ENCODE results near the gene PGM5.

Gene PGM5

GRCh38 chr9:68493958-68494577 lies 137.7 kb downstream of the PGM5 start:
- in situ Hi-C loops (cut with HindIII; ENCODE audit: low sequenced_read_pairs), result no loop called here

DNA sequence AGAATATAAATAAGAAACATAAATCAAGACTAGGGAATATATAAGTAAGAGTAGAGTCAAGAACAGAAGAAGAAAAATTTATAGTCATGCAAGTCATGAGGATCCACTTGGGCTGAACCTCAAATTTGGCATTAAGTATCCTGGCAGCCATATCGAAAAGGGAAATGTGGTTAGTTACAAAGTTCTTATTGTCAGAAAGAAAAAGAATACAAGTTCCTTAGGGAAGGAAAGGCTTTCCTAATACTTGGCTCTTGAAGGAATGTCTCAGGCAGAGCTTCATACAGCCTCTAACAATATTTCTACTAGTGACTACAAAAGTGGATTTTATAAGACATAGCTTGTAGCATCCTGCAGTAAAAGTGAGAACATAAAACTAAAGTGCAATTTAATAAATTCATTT lies 138.8 kb downstream of the PGM5 start:
- in situ Hi-C loops (cut with HindIII; ENCODE audit: low sequenced_read_pairs), result no loop called here

GRCh38 chr9:68496356-68496755 lies 139.9 kb downstream of the PGM5 start:
- in situ Hi-C loops (cut with HindIII; ENCODE audit: low sequenced_read_pairs), result no loop called here

DNA sequence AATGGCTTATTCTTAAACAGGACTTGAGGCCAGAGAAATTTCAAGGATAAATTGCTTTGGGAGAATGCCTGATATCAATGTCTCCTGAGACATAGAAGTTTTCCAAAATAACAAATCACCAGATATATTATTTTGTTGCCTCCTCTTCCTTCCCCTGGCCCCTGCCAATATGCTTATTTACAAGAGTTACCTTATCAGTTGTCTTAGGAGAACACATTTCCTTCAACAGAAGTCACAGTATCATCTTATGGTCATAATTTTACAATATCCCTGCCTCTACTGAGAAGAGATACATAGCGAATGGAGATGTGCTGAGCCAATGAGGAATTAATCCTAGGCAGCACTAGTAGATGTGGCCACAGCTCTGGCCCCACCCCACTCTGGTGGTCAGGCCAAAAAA lies 141.2 kb downstream of the PGM5 start:
- in situ Hi-C loops (cut with HindIII; ENCODE audit: low sequenced_read_pairs), result no loop called here

DNA sequence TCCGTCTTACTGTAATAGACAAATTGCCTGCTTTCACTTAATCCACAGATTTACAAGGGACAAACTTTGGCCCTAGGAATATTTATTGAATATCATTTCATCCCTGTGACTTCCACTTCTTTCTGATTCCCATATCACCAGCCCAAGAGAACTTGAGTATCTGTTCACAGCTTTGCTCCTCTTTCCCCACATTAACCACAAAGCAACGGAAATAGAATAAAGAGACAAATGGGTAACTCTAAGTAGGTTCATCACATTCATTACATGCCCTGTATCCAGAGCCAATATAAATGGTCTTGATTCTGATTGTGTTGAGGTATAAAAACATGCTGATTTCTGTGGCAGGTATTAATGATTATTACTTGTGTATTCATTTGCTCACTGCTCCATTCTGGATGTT lies 142.4 kb downstream of the PGM5 start:
- in situ Hi-C loops (cut with HindIII; ENCODE audit: low sequenced_read_pairs), result no loop called here

GRCh38 chr9:68500457-68501381 lies 144.3 kb downstream of the PGM5 start:
- in situ Hi-C loops (cut with HindIII; ENCODE audit: low sequenced_read_pairs), result no loop called here

- in situ Hi-C loops (cut with HindIII; ENCODE audit: low sequenced_read_pairs), result no loop called here
Observed at GRCh38 chr9:68502279-68502678, 145.9 kb downstream of the PGM5 start.

GRCh38 chr9:68505681-68506409 lies 149.4 kb downstream of the PGM5 start:
- in situ Hi-C loops (cut with HindIII; ENCODE audit: low sequenced_read_pairs), result no loop called here

- in situ Hi-C loops (cut with HindIII; ENCODE audit: low sequenced_read_pairs), result no loop called here
Observed at GRCh38 chr9:68506551-68506950, 150.1 kb downstream of the PGM5 start.

DNA sequence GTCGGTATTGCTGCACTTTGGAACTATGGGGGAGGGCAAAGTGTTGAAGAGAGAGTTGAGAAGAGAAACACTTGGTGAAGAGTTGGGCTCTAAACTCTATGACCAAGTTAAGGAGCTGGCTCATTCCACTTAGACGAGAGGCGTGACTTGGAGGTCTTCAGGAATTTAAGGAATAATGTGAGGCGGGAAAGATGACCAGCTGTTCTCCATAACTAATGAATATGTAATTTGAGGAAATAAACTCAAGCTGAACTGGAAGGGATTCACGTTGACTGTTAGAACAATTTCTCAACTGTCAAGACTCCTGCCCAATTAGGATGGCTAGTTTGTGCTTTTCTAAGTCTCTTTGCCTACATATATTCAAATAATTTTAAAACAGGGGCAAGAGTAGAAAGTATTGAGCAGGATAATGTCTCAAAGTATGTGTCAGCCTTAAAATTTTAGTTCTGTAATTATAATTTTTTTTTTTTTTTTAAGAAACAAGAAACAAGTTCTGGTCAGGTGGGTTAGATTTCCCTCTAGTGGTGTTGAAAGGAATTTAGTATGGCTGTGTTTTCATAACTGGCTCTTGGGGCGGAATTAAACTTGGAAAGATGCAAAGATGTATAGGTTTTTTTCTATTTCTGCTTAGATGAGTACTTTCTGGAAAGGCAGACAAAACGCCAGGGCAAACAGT lies 150.9 kb downstream of the PGM5 start:
- in situ Hi-C loops (cut with HindIII; ENCODE audit: low sequenced_read_pairs), result no loop called here

- in situ Hi-C loops (cut with HindIII; ENCODE audit: low sequenced_read_pairs), result no loop called here
Observed at GRCh38 chr9:68507806-68508145, 151.4 kb downstream of the PGM5 start.

- in situ Hi-C loops (cut with HindIII; ENCODE audit: low sequenced_read_pairs), result no loop called here
Observed at GRCh38 chr9:68508547-68508946, 152.1 kb downstream of the PGM5 start.

- in situ Hi-C loops (cut with HindIII; ENCODE audit: low sequenced_read_pairs), result no loop called here
Observed at GRCh38 chr9:68509689-68510088, 153.3 kb downstream of the PGM5 start.

- in situ Hi-C loops (cut with HindIII; ENCODE audit: low sequenced_read_pairs), result no loop called here
Observed at GRCh38 chr9:68513385-68513784, 157.0 kb downstream of the PGM5 start.

DNA sequence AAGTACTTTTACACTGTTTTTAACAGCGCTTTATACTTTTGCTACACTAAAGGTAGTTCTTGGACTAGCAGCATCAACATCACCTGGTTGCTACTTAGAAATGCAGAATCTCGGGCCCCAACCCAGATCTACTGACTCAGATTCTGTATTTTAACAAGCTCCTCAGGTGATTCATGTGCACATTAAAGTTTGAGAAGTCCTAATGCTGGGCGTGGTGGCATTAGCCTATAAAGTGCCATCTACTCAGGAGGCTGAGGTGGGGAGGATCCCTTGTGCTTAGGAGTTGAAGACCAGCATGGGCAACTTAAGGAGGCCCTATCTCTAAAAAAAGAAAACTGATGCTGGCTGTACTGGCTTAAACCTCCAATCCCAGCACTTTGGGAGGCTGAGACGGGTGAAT lies 157.6 kb downstream of the PGM5 start:
- in situ Hi-C loops (cut with HindIII; ENCODE audit: low sequenced_read_pairs), result no loop called here

DNA sequence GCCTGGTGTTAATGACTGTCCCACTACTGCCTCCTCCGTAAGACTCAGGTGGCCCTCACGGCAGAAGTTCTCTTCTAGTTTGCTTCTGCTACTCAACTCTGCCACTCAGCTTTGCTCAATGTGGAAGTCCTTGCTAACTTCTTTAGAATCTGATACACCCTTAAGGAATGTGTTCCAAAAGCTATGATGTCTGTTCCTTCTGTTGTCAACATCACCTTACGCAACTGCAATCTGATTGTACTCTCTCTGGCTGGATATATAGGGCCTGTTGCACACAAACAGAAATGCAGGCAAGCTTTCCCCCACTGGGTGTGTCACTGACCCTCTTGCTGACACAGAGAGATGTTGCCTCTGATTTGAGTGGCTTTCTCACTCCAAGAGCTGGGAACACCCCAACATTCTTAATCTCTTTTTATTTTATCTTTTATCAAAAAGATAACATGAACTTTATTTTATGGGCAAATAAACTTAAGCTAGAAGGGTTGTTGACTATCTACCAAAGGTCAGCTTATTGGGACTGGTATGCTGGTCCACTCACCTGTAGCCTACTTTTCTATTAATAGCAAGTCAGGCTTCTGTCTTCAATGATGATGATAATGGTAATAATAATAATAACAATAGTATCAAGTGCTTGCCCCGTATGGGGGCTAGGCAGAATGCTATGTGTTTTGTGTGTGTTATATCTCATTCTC lies 159.1 kb downstream of the PGM5 start:
- in situ Hi-C loops (cut with HindIII; ENCODE audit: low sequenced_read_pairs), result no loop called here

DNA sequence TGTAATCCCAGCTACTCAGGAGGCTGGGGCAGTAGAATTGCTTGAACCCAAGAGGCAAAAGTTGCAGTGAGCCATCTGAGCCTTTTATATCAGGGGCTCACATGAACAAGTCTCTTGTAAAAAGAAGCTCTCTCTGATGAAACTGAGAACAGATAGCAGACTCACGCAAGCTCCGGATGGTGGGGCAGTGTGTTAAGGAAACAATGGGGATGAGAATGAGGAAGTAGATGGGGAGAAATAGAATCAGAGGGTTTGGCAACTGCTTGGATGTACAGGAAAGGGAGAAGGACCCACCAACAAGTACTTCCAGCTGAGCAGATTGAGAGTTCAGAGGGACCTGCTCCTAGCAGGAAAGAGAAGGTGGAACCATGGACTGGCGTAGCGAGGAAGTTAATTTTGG lies 165.7 kb downstream of the PGM5 start:
- in situ Hi-C loops (cut with HindIII; ENCODE audit: low sequenced_read_pairs), result no loop called here

DNA sequence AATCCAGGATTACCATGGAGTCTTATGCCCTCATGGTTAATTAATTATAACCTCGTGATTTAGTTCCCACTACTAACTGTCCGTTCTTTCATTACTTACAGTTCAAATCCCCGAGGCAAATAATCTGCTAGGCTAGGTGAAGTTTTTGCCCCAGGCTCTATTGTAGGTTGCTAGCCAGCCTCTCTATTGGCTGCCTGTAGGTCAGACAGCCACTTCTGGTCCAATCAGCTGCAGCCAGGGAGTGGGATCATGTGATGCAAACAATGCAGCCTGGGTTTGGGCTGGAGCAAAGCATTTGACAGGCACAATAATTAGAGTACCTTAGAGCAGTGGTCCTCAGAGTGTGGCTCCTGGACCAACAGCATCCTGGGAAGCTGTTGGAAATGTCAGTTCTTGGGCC lies 166.5 kb downstream of the PGM5 start:
- in situ Hi-C loops (cut with HindIII; ENCODE audit: low sequenced_read_pairs), result no loop called here

- in situ Hi-C loops (cut with HindIII; ENCODE audit: low sequenced_read_pairs), result no loop called here
Observed at GRCh38 chr9:68523367-68523936, 167.0 kb downstream of the PGM5 start.

- in situ Hi-C loops (cut with HindIII; ENCODE audit: low sequenced_read_pairs), result no loop called here
Observed at GRCh38 chr9:68530618-68531017, 174.2 kb downstream of the PGM5 start.

Measured in DLD1 (cell line).